OCI-LY3 (cell line): ENCODE measurements around the gene IRF3.

Source experiments
- H2AFZ ChIP-seq: fragments of 200-600, 300-600 bp; shearing (Covaris generic); 2 replicates; pipeline ENCODE4 v1.6.0; 2014; ENCODE audit warnings: antibody characterized with exemption, low read depth, low read length
- H3K27ac ChIP-seq: fragments of 200-600, 300-600 bp; sonication (generic); 2 replicates; pipeline ENCODE4 v1.5.1; 2014; ENCODE audit warnings: mild to moderate bottlenecking, low read length, moderate library complexity, mixed read lengths
- H3K27me3 ChIP-seq: fragments of 200-600, 300-600 bp; sonication (generic); 2 replicates; pipeline ENCODE4 v1.6.1; 2014; ENCODE audit warnings: low read depth, low read length, mixed read lengths
- H3K36me3 ChIP-seq: fragments of 200-600, 300-600 bp; sonication (generic); replicated peaks from 2 replicates; pipeline ENCODE3; 2014; ENCODE audit warnings: low read depth, low read length, mixed read lengths
- H3K4me1 ChIP-seq: fragments of 300-600, 200-600 bp; sonication (generic); 2 replicates; pipeline ENCODE4 v1.6.1; 2014; ENCODE audit warnings: low read length, mixed read lengths
- H3K4me2 ChIP-seq: fragments of 200-600, 300-600 bp; sonication (generic); 2 replicates; pipeline ENCODE4 v1.6.1; 2014; ENCODE audit warnings: low read length, mixed read lengths
- H3K4me3 ChIP-seq: fragments of 300-600, 200-600 bp; sonication (generic); 2 replicates; pipeline ENCODE4 v1.5.1; 2014; ENCODE audit warnings: antibody characterized with exemption, mild to moderate bottlenecking, low read length, moderate library complexity
- H3K79me2 ChIP-seq: fragments of 300-600, 200-600 bp; shearing (Covaris generic); 2 replicates; pipeline ENCODE4 v1.6.1; 2014; ENCODE audit warnings: mild to moderate bottlenecking, low read length, mixed read lengths
- H3K9ac ChIP-seq: fragments of 300-600, 200-600 bp; shearing (Covaris generic); 2 replicates; pipeline ENCODE4 v1.6.0; 2014; ENCODE audit warnings: mild to moderate bottlenecking, low read length, moderate library complexity
- H3K9me3 ChIP-seq: fragments of 200-600, 300-600 bp; shearing (Covaris generic); 2 replicates; pipeline ENCODE4 v1.6.1; 2014; ENCODE audit warnings: low read length, mixed read lengths; ENCODE audit not compliant: insufficient read depth
- H4K20me1 ChIP-seq: fragments of 200-600, 300-600 bp; sonication (generic); 2 replicates; pipeline ENCODE4 v1.6.1; 2016; ENCODE audit warnings: low read length, mixed read lengths; ENCODE audit not compliant: insufficient read depth
- CTCF ChIP-seq: fragments of 200-600, 300-600 bp; sonication (generic); IDR thresholded peaks from 2 replicates; pipeline ENCODE4 v1.5.1; 2014; ENCODE audit warnings: antibody characterized with exemption, low read length, low read depth
- EZH2phosphoT487 ChIP-seq: fragments of 200-600 bp; shearing (Covaris generic); IDR thresholded peaks from 2 replicates; pipeline ENCODE4 v1.6.1; 2018; ENCODE audit warnings: antibody characterized with exemption, mixed run types, low read depth

Gene IRF3

GRCh38 chr19:49651029-49651819 lies 14.4 kb downstream of the IRF3 start:
- Histone ChIP-seq H3K27ac (no peak overlapping the region), H3K79me2 (peaks cover 17% of the 10 kb centered on the region; the same call in 1 of the 2 replicates), H2AFZ (no peak overlapping the region), H3K36me3 (peaks cover 59% of the 10 kb centered on the region), H3K4me3 (no peak overlapping the region), H4K20me1 (0 out of 2 replicates have a peak, but pooled peaks cover 8% of the 10 kb centered on the region), H3K9me3 (no peaks in the 10 kb centered on the region), H3K9ac (no peak overlapping the region), H3K27me3 (no peaks in the 10 kb centered on the region), H3K4me1 (no peaks in the 10 kb centered on the region), H3K4me2 (no peak overlapping the region)
- TF ChIP-seq EZH2phosphoT487 (no peak), CTCF (no peak)

GRCh38 chr19:49646586-49646985 lies 19.1 kb downstream of the IRF3 start:
- H3K27ac ChIP-seq: no peak overlapping the region
- no peak overlapping the region for H3K4me3 ChIP-seq
- no peak overlapping the region for H3K9ac ChIP-seq
- H4K20me1 ChIP-seq: peaks cover 12% of the 10 kb centered on the region; the same call in 1 of the 2 replicates
- H3K4me1 ChIP-seq: peaks cover 11% of the 10 kb centered on the region
- no peaks in the 10 kb centered on the region for H3K27me3 ChIP-seq
- H3K4me2 ChIP-seq: no peak overlapping the region
- no peaks in the 10 kb centered on the region for H3K9me3 ChIP-seq
- H3K79me2 ChIP-seq: peaks cover 58% of the 10 kb centered on the region
- no peak overlapping the region for H2AFZ ChIP-seq
- no peak for TF ChIP-seq CTCF
- no peak for TF ChIP-seq EZH2phosphoT487
- H3K36me3 ChIP-seq: peaks cover 31% of the 10 kb centered on the region

- H3K4me1 ChIP-seq: peaks cover 11% of the 10 kb centered on the region
- H3K27me3 ChIP-seq: no peaks in the 10 kb centered on the region
- no peak overlapping the region for H2AFZ ChIP-seq
- H3K4me3 ChIP-seq: no peak overlapping the region
- peaks cover 12% of the 10 kb centered on the region; the same call in 1 of the 2 replicates for H4K20me1 ChIP-seq
- peaks cover 59% of the 10 kb centered on the region for H3K79me2 ChIP-seq
- no peak overlapping the region for H3K9ac ChIP-seq
- H3K4me2 ChIP-seq: no peak overlapping the region
- no peaks in the 10 kb centered on the region for H3K9me3 ChIP-seq
- TF ChIP-seq EZH2phosphoT487 (no peak), CTCF (no peak)
- no peak overlapping the region for H3K27ac ChIP-seq
- H3K36me3 ChIP-seq: peaks cover 27% of the 10 kb centered on the region
Measured at GRCh38 chr19:49645995-49646394, 19.7 kb downstream of the IRF3 start.

GRCh38 chr19:49645592-49645991 lies 20.1 kb downstream of the IRF3 start:
- TF ChIP-seq CTCF: no peak
- TF ChIP-seq EZH2phosphoT487: no peak
- no peak overlapping the region for H3K27ac ChIP-seq

More at GRCh38 chr19:49645592-49645991, 20.1 kb downstream of the IRF3 start:
- Histone ChIP-seq H3K27me3 (no peaks in the 10 kb centered on the region), H3K4me2 (no peak overlapping the region), H3K4me1 (peaks cover 11% of the 10 kb centered on the region), H3K4me3 (no peak overlapping the region), H3K36me3 (peaks cover 26% of the 10 kb centered on the region), H3K9me3 (no peaks in the 10 kb centered on the region), H3K9ac (no peak overlapping the region), H2AFZ (no peak overlapping the region), H4K20me1 (peaks cover 12% of the 10 kb centered on the region; the same call in 1 of the 2 replicates), H3K79me2 (peaks cover 63% of the 10 kb centered on the region)
